ENCODE measurements around the gene RBFA. TPM values are rescaled to one million over a fixed set of nuclear protein-coding genes. Genes with fewer than 3 reads are reported as not detected.

RBFA gene
- total and polyA plus RNA-seq, 12 donors = 12.4 to 30.6 (median 19.3) TPM

GRCh38 chr18:80029690-80030089 lies 4.5 kb upstream of the RBFA start:
- Histone ChIP-seq H3K27me3 (no peaks in the 10 kb centered on the region), H3K27ac (no peak overlapping the region), H3K9me3 (peaks cover 0 to 41% (median 24%) of the 10 kb centered on the region in 11 donors), H3K4me3 (no peak overlapping the region), H3K36me3 (peaks cover 0 to 9% (median 0%) of the 10 kb centered on the region in 9 donors), H3K4me1 (peaks cover 0 to 12% (median 0%) of the 10 kb centered on the region in 9 donors)
- TF ChIP-seq CTCF (IDR thresholded peaks at IDR 0.05) = no peak
- 93 to 100% methylated on average over 1 of the region's 1 CpG for WGBS, 2 donors
- ATAC-seq (no peak), DNase-seq (no peak)
- intact Hi-C loops (cut with DNase I) = loop anchor here in 6 of 10 donors (5.0 to 10.0 kb wide), 10 partner anchors 37 to 352 kb away; partner anchors contain the start of genes TXNL4A (in 3 of the 6), CTDP1 (in 2 of the 6), SLC66A2 (in 2 of the 6) and ADNP2 (in 1 of the 6)

- 4 to 5% methylated on average over 77 to 90 of the region's 90 CpGs for WGBS, 2 donors
- Histone ChIP-seq H3K4me3 (peak overlapping the region; percentile 28 to 96 (median 83)), H3K36me3 (peaks cover 0 to 19% (median 3%) of the 10 kb centered on the region in 9 donors), H3K27me3 (no peaks in the 10 kb centered on the region), H3K27ac (peak overlapping the region; percentile 36 to 92 (median 88)), H3K4me1 (peaks cover 5 to 24% (median 11%) of the 10 kb centered on the region in 9 donors), H3K9me3 (peaks cover 0 to 15% (median 0%) of the 10 kb centered on the region in 11 donors)
- DNase-seq = no peak
- intact Hi-C loops (cut with DNase I) = loop anchor here in 6 of 10 donors (2.0 to 10.0 kb wide), 12 partner anchors 41 to 356 kb away; partner anchors contain the start of genes TXNL4A (in 4 of the 6), CTDP1 (in 2 of the 6), SLC66A2 (in 2 of the 6) and ADNP2 (in 1 of the 6)
- TF ChIP-seq CTCF (IDR thresholded peaks at IDR 0.05) = no peak
- ATAC-seq = peak; percentile 49 to 83 (median 70)
These were observed 810 bp upstream of the RBFA start for GRCh38 chr18:80033181-80034067.

GRCh38 chr18:80034852-80035406 lies 695 bp downstream of the RBFA start:
- peak overlapping the region in 9 of 10 donors; percentile 66 to 92 (median 81) for H3K27ac ChIP-seq
- H3K4me1 ChIP-seq = peaks cover 5 to 24% (median 11%) of the 10 kb centered on the region in 9 donors

More at GRCh38 chr18:80034852-80035406, 695 bp downstream of the RBFA start:
- ATAC-seq (no peak), DNase-seq (no peak)
- H3K4me3 ChIP-seq = peak overlapping the region; percentile 45 to 96 (median 80)
- WGBS, 2 donors = 8 to 10% methylated on average over 8 of the region's 8 CpGs
- H3K9me3 ChIP-seq = no peaks in the 10 kb centered on the region
- peaks cover 0 to 30% (median 3%) of the 10 kb centered on the region in 9 donors for H3K36me3 ChIP-seq
- no peak for TF ChIP-seq CTCF (IDR thresholded peaks at IDR 0.05)
- no peaks in the 10 kb centered on the region for H3K27me3 ChIP-seq
- intact Hi-C loops (cut with DNase I) = loop anchor here in 6 of 10 donors (2.0 to 10.0 kb wide), 14 partner anchors 43 to 358 kb away; partner anchors contain the start of genes TXNL4A (in 4 of the 6), ADNP2 (in 2 of the 6), CTDP1 (in 2 of the 6) and SLC66A2 (in 2 of the 6)

Measured in heart right ventricle (tissue), 16 donors.